ENCODE results near the gene GNAS-AS1.

- TF ChIP-seq ZNF274 (IDR thresholded peaks at IDR 0.05; ENCODE audit: low read depth, low read length) (no peak), YY1 (IDR thresholded peaks at IDR 0.05; ENCODE audit: insufficient read depth, insufficient read length) (no peak), SUZ12 (IDR thresholded peaks at IDR 0.05; ENCODE audit: extremely low read depth, insufficient read depth, insufficient read length) (no peak)
Measured at GRCh38 chr20:58842276-58842675, 8.4 kb downstream of the GNAS-AS1 start.

Measured in NT2/D1 (cell line).